Measurements from ENCODE around the gene RRP12. TPM values are rescaled to one million over a fixed set of nuclear protein-coding genes. Genes with fewer than 3 reads are reported as not detected.
"Not testable (repeated sequence)": the region's sequence is repeated elsewhere in the genome, so short reads cannot be mapped to it uniquely, and the experiment has no call there.

RRP12 gene
- total RNA-seq, 1 donor from 2014 or later, result 26.8 TPM

DNA sequence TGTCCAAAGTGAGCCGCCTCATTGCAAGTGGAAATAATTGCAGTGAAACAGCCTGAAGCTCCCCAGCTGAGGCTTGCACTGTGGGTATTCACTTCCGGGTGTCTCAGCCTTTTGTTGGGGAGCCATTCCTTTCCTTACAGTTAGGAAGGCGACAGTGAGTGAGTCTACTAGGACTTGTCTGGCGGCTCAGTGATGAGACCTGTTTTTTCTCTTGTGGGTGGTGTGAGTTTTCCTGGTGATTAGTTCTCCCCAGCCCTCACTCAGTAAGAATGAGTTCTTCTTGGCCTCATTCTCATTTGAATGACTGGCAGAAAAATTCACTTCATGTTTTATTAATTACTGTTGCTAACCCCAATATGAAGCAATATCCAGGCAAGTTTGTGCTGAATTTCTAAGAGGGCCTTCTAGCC, 27.4 kb upstream of the RRP12 start:
- DNase-seq, result no peak
- H3K4me1 Mint-ChIP-seq (ENCODE audit: low read depth, unreplicated experiment), result peaks cover 14% of the 10 kb centered on the region
- H3K9me3 Mint-ChIP-seq (ENCODE audit: unreplicated experiment), result peaks cover 8% of the 10 kb centered on the region
- TF ChIP-seq, protein P1, sequence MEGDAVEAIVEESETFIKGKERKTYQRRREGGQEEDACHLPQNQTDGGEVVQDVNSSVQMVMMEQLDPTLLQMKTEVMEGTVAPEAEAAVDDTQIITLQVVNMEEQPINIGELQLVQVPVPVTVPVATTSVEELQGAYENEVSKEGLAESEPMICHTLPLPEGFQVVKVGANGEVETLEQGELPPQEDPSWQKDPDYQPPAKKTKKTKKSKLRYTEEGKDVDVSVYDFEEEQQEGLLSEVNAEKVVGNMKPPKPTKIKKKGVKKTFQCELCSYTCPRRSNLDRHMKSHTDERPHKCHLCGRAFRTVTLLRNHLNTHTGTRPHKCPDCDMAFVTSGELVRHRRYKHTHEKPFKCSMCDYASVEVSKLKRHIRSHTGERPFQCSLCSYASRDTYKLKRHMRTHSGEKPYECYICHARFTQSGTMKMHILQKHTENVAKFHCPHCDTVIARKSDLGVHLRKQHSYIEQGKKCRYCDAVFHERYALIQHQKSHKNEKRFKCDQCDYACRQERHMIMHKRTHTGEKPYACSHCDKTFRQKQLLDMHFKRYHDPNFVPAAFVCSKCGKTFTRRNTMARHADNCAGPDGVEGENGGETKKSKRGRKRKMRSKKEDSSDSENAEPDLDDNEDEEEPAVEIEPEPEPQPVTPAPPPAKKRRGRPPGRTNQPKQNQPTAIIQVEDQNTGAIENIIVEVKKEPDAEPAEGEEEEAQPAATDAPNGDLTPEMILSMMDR (IDR thresholded peaks at IDR 0.05; ENCODE audit: partially characterized antibody, unreplicated experiment), result no peak
- H3K27ac Mint-ChIP-seq (ENCODE audit: unreplicated experiment), result peak overlapping the region; percentile 91
- peaks cover 4% of the 10 kb centered on the region for H3K27me3 Mint-ChIP-seq (ENCODE audit: unreplicated experiment)
- H3K36me3 Mint-ChIP-seq (ENCODE audit: unreplicated experiment), result no peaks in the 10 kb centered on the region
- peak overlapping the region; percentile 89 for H3K4me3 Mint-ChIP-seq (ENCODE audit: unreplicated experiment)

DNA sequence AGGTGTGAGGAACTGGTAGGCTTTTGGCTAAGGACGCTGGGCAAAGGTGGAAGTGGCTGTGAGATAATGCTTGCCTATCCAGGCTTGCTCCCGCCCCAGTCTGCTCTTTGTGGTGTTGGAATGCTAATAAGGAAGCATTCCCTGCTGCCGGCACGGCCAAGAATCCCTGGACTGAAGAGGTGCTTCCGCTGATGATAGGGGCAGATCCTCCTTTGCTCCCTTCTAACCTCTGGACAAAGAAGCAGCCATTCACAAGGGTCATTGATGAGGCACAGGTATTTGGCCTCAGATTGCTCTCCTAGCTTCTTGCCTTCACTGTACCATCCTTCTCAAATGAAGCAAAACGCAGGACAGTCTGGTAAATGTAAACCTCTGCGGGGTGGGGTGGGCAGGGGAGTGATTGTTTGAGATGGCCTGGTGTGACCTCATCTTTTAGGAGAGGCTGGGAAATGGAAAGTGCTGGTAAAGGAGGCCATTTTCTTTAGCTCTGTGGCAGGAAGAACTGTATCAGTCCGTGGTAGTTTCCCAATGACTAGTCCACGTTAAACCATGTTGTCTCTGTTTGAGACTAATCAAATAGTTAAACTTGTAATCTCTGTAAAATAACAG, 26.5 kb upstream of the RRP12 start:
- TF ChIP-seq, protein P1 (IDR thresholded peaks at IDR 0.05; ENCODE audit: partially characterized antibody, unreplicated experiment), result no peak
- Mint-ChIP-seq H3K9me3 (ENCODE audit: unreplicated experiment) (peaks cover 8% of the 10 kb centered on the region), H3K4me3 (ENCODE audit: unreplicated experiment) (peak overlapping the region; percentile 96), H3K36me3 (ENCODE audit: unreplicated experiment) (no peaks in the 10 kb centered on the region), H3K27ac (ENCODE audit: unreplicated experiment) (peak overlapping the region; percentile 98), H3K27me3 (ENCODE audit: unreplicated experiment) (peaks cover 4% of the 10 kb centered on the region), H3K4me1 (ENCODE audit: low read depth, unreplicated experiment) (peaks cover 14% of the 10 kb centered on the region)
- DNase-seq, result peak; percentile 43

DNA sequence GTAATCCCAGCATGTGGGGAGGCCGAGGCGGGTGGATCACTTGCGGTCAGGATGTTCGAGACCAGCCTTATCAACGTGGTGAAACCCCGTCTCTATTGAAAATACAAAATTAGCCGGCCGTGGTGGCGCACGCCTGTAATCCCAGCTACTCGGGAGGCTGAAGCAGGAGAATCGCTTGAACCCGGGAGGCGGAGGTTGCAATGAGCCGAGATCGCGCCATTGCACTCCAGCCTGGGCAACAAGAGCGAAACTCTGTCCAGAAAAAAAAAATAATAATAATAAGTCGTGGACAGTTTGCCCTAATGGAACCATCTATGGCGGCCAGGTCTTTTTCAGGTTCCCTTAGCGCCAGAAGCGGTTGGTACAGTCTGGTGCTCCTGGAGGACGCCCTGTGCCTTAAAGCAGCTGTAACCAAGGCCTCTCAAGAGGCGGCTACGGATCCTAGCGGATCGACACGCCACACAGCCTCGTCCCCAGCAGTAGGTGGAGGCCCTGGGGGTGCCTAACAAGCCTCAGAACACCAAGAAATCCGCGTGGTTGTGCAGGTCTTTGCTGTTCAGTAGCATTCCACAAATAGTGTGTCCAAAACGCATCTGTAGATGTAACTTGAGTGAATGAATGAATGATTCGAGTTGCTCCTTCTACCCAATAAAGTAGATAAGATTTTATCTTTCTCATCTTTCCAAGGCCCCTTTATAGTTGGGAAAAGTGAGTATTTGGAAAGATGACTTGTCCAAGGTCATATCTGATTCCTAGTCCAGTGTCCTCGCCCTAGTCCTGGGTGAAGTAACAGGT, 25.8 kb upstream of the RRP12 start:
- H3K4me3 Mint-ChIP-seq (ENCODE audit: unreplicated experiment), result peak overlapping the region; percentile 96
- peaks cover 4% of the 10 kb centered on the region for H3K27me3 Mint-ChIP-seq (ENCODE audit: unreplicated experiment)
- peaks cover 8% of the 10 kb centered on the region for H3K9me3 Mint-ChIP-seq (ENCODE audit: unreplicated experiment)
- DNase-seq, result peak; percentile 46
- no peaks in the 10 kb centered on the region for H3K36me3 Mint-ChIP-seq (ENCODE audit: unreplicated experiment)
- TF ChIP-seq, protein P1 (IDR thresholded peaks at IDR 0.05; ENCODE audit: partially characterized antibody, unreplicated experiment), result no peak
- peak overlapping the region; percentile 98 for H3K27ac Mint-ChIP-seq (ENCODE audit: unreplicated experiment)
- peaks cover 14% of the 10 kb centered on the region for H3K4me1 Mint-ChIP-seq (ENCODE audit: low read depth, unreplicated experiment)

DNA sequence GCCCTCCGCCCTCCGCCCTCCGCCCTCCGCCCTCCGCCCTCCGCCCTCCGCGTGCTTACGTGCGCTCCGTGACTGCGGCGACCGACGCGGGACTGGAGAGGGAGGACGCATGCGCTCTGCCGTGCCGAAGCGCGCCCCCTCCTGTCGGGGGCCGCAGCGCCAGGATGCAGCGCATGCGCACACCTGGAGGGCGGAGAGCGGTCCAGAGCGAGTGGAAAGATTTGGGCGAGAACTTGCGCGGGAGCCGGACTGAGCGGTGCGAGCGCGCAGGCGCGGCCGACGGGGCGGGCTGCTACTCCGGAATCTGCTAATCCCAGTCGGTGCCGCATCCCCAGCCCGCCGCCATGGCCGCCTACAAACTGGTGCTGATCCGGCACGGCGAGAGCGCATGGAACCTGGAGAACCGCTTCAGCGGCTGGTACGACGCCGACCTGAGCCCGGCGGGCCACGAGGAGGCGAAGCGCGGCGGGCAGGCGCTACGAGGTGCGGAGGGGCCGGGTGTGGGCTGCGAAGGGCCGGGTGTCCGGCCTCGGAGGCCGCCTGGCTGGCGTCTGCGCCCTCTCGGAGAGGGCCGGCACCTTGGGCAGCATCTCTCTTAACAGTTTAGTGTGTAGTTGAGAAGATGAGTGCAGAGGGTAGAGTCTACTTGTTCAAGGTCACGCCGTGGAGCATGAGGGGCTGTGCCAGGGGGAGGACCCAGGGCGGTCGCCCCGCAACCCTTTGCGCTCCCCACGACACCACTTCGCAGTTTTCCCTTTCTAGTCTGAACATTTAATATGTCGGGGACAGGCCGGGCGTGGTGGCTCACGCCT, 25.0 kb upstream of the RRP12 start, which contains the start of gene PGAM1:
Gene PGAM1, plus strand, starts transcription at position 228 of the 812 bp plus-strand sequence. Its CDS starts 117 bp downstream, at position 345.
- peaks cover 14% of the 10 kb centered on the region for H3K4me1 Mint-ChIP-seq (ENCODE audit: low read depth, unreplicated experiment)
- H3K9me3 Mint-ChIP-seq (ENCODE audit: unreplicated experiment), result peaks cover 8% of the 10 kb centered on the region
- H3K4me3 Mint-ChIP-seq (ENCODE audit: unreplicated experiment), result peak within 1 kb of the TSS; percentile 96
- DNase-seq, result peak; percentile 96
- H3K27me3 Mint-ChIP-seq (ENCODE audit: unreplicated experiment), result peaks cover 4% of the 10 kb centered on the region
- H3K36me3 Mint-ChIP-seq (ENCODE audit: unreplicated experiment), result no peaks in the 10 kb centered on the region
- TF ChIP-seq, protein P1 (IDR thresholded peaks at IDR 0.05; ENCODE audit: partially characterized antibody, unreplicated experiment), result peak; percentile 37
- peak within 1 kb of the TSS; percentile 98 for H3K27ac Mint-ChIP-seq (ENCODE audit: unreplicated experiment)

DNA sequence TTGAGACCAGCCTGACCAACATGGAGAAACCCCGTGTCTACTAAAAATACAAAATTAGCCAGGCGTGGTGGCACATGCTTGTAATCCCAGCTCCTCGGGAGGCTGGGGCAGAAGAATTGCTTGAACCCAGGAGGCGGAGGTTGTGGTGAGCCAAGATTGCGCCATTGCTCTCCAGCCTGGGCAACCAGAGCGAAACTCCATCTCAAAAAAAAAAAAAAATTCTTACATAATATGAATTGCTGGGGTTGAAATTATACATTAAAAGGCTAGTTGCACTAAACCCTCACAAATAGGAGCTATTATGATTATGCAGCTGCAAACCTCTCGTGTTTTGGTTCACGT, 22.6 kb upstream of the RRP12 start:
- not testable (repeated sequence) for H3K36me3 Mint-ChIP-seq (ENCODE audit: unreplicated experiment); DNase-seq; H3K4me3 Mint-ChIP-seq (ENCODE audit: unreplicated experiment); H3K27me3 Mint-ChIP-seq (ENCODE audit: unreplicated experiment); H3K27ac Mint-ChIP-seq (ENCODE audit: unreplicated experiment); H3K9me3 Mint-ChIP-seq (ENCODE audit: unreplicated experiment)
- peaks cover 13% of the 10 kb centered on the region for H3K4me1 Mint-ChIP-seq (ENCODE audit: low read depth, unreplicated experiment)

Measured in glutamatergic neuron (in vitro differentiated cells).